AG04449 (cell line): ENCODE measurements around the gene LAPTM5.

Experiments
- CTCF ChIA-PET: fragments of 350-600 bp; formaldehyde crosslinking; extraction: SDS; loops from one replicate; lab custom pipeline; 2021; ENCODE audit warnings: antibody characterized with exemption; lab: Yijun Ruan, JAX
- POLR2A ChIA-PET: fragments of 400-600, 350-600 bp; formaldehyde crosslinking; extraction: SDS; loops from one replicate; lab custom pipeline; 2020; ENCODE audit warnings: antibody characterized with exemption, inconsistent platforms; lab: Yijun Ruan, JAX
- DNase-seq: peaks from one replicate; pipeline ENCODE4 v3.0.0-alpha.2; 2010; ENCODE audit warnings: low read depth, low spot score
- H3K4me3 ChIP-seq: 2 replicates; pipeline ENCODE4 v1.5.1; 2011; ENCODE audit warnings: low read depth, mild to moderate bottlenecking, control low read depth, low read length
- CTCF ChIP-seq: IDR thresholded peaks from one replicate; pipeline ENCODE4 v1.5.1; 2011; ENCODE audit warnings: mild to moderate bottlenecking, moderate library complexity, low read length, control low read depth, inconsistent platforms; ENCODE audit not compliant: insufficient read depth; ENCODE audit errors: missing control alignments

The LAPTM5 gene

GRCh38 chr1:30803562-30803961, 46.0 kb upstream of the LAPTM5 start:
- no peak for TF ChIP-seq CTCF
- POLR2A ChIA-PET, result interaction anchor here (0.7 kb wide), 1 partner anchor 21 kb away, joined by 5 read pairs; no protein-coding TSS in a partner anchor
- H3K4me3 ChIP-seq, result no peak overlapping the region
- CTCF ChIA-PET, result interaction anchor here (1.4 to 29.8 kb wide), 10 partner anchors 8 to 122 kb away, joined by 4 to 1030 read pairs (median 94); partner anchors contain the start of genes MATN1 and SDC3
- DNase-seq, result no peak

- peak overlapping the region; percentile 15; the same call in 1 of the 2 replicates for H3K4me3 ChIP-seq
- CTCF ChIA-PET, result interaction anchor here (0.8 to 29.8 kb wide), 48 partner anchors 9 to 747 kb away, joined by 3 to 1030 read pairs (median 6); partner anchors contain the start of genes LAPTM5, MATN1 and SDC3
- POLR2A ChIA-PET, result interaction anchor here (1.0 kb wide), 1 partner anchor 109 kb away, joined by 4 read pairs; no protein-coding TSS in a partner anchor
- no peak for DNase-seq
- peak; percentile 95 for TF ChIP-seq CTCF
Observed at GRCh38 chr1:30801771-30802198, 44.2 kb upstream of the LAPTM5 start.

- DNase-seq, result no peak
- H3K4me3 ChIP-seq, result no peak overlapping the region
- POLR2A ChIA-PET, result no interaction called here
- CTCF ChIA-PET, result interaction anchor here (8.2 to 29.8 kb wide), 5 partner anchors 15 to 127 kb away, joined by 132 to 1030 read pairs (median 405); partner anchors contain the start of genes MATN1 and SDC3
- TF ChIP-seq CTCF, result no peak
Observed at GRCh38 chr1:30799233-30799511, 41.6 kb upstream of the LAPTM5 start.

GRCh38 chr1:30798389-30799232, 41.0 kb upstream of the LAPTM5 start:
- POLR2A ChIA-PET, result no interaction called here
- CTCF ChIA-PET, result interaction anchor here (1.5 to 29.8 kb wide), 7 partner anchors 9 to 127 kb away, joined by 6 to 1030 read pairs (median 230); partner anchors contain the start of genes MATN1 and SDC3

GRCh38 chr1:30795026-30795425, 37.5 kb upstream of the LAPTM5 start:
- POLR2A ChIA-PET, result no interaction called here
- DNase-seq, result no peak
- TF ChIP-seq CTCF, result no peak
- CTCF ChIA-PET, result interaction anchor here (1.6 to 29.8 kb wide), 6 partner anchors 8 to 131 kb away, joined by 4 to 1030 read pairs (median 212); partner anchors contain the start of gene SDC3
- no peak overlapping the region for H3K4me3 ChIP-seq

More at GRCh38 chr1:30798389-30799232, 41.0 kb upstream of the LAPTM5 start:
- DNase-seq, result no peak
- no peak overlapping the region for H3K4me3 ChIP-seq
- no peak for TF ChIP-seq CTCF

- DNase-seq, result no peak
- TF ChIP-seq CTCF, result no peak
- ChIA-PET POLR2A (no interaction called here), CTCF (interaction anchor here (1.6 to 29.8 kb wide), 7 partner anchors 8 to 132 kb away, joined by 4 to 1030 read pairs (median 18); partner anchors contain the start of gene SDC3)
- H3K4me3 ChIP-seq, result no peak overlapping the region
Observed at GRCh38 chr1:30794260-30794659, 36.7 kb upstream of the LAPTM5 start.
